SU-DHL-6 (cell line): ENCODE data around the gene BMP7.

Experiments used
- H2AFZ ChIP-seq: fragments of 200-600 bp; sonication (generic); 2 replicates; pipeline ENCODE4 v1.6.1; 2014; ENCODE audit warnings: low read depth, mild to moderate bottlenecking, moderate library complexity, mixed read lengths, antibody characterized with exemption, low read length; ENCODE audit not compliant: severe bottlenecking
- H3F3A ChIP-seq: fragments of 200-600 bp; shearing (Covaris generic); 2 replicates; pipeline ENCODE4 v1.6.0; 2016; ENCODE audit warnings: antibody characterized with exemption, mild to moderate bottlenecking; ENCODE audit not compliant: insufficient read depth
- H3K27ac ChIP-seq: fragments of 200-600 bp; sonication (generic); 2 replicates; pipeline ENCODE4 v1.5.1; 2016; ENCODE audit warnings: low read depth, mild to moderate bottlenecking, low read length, moderate library complexity, mixed read lengths
- H3K27me3 ChIP-seq: fragments of 200-600 bp; sonication (generic), shearing (Covaris generic); 2 replicates; pipeline ENCODE4 v1.6.0; 2014; ENCODE audit warnings: mild to moderate bottlenecking, low read length
- H3K36me3 ChIP-seq: fragments of 200-600 bp; sonication (generic); 2 replicates; pipeline ENCODE4 v1.6.1; 2014; ENCODE audit warnings: mild to moderate bottlenecking, low read length, mixed read lengths
- H3K4me2 ChIP-seq: fragments of 300-600, 200-600 bp; shearing (Covaris generic), sonication (generic); 2 replicates; pipeline ENCODE4 v1.6.0; 2014; ENCODE audit warnings: low read length, low read depth, mild to moderate bottlenecking; ENCODE audit not compliant: poor library complexity, severe bottlenecking
- H3K4me3 ChIP-seq: fragments of 200-600 bp; sonication (generic); 2 replicates; pipeline ENCODE4 v1.5.1; 2014; ENCODE audit warnings: antibody characterized with exemption, low read length, mild to moderate bottlenecking, mixed read lengths; ENCODE audit not compliant: insufficient read depth, poor library complexity, severe bottlenecking
- H3K79me2 ChIP-seq: fragments of 200-600 bp; sonication (generic); 2 replicates; pipeline ENCODE4 v1.6.1; 2014; ENCODE audit warnings: mild to moderate bottlenecking, low read length, moderate library complexity; ENCODE audit not compliant: insufficient read depth
- H3K9ac ChIP-seq: fragments of 200-600 bp; sonication (generic); 2 replicates; pipeline ENCODE4 v1.7.0; 2014; ENCODE audit warnings: mild to moderate bottlenecking, low read length
- H3K9me2 ChIP-seq: fragments of 200-600 bp; sonication (generic); replicated peaks from 2 replicates; pipeline ENCODE4 v1.6.1; 2014; ENCODE audit warnings: low read length; ENCODE audit not compliant: insufficient read depth
- H3K9me3 ChIP-seq: fragments of 200-600 bp; sonication (generic); 2 replicates; pipeline ENCODE4 v1.6.1; 2014; ENCODE audit warnings: low read length, mixed read lengths; ENCODE audit not compliant: insufficient read depth
- H4K20me1 ChIP-seq: fragments of 200-600 bp; sonication (generic); 2 replicates; pipeline ENCODE4 v1.6.1; 2014; ENCODE audit warnings: low read depth, mild to moderate bottlenecking, antibody characterized with exemption, low read length, moderate library complexity, mixed read lengths
- EZH2phosphoT487 ChIP-seq: fragments of 200-600 bp; sonication (generic), shearing (Covaris generic); conservative IDR thresholded peaks from 2 replicates; pipeline ENCODE4 v1.6.1; 2018; ENCODE audit warnings: mild to moderate bottlenecking, antibody characterized with exemption, low read length, moderate library complexity, mixed read lengths
- TF ChIP-seq, protein P1 (sequence below): fragments of 200-600 bp; sonication (generic); IDR thresholded peaks from one replicate; pipeline ENCODE4 v1.5.1; 2017; ENCODE audit warnings: antibody characterized with exemption, mild to moderate bottlenecking, low read length, moderate library complexity; ENCODE audit not compliant: insufficient read depth, poor library complexity, severe bottlenecking

The BMP7 gene

DNA sequence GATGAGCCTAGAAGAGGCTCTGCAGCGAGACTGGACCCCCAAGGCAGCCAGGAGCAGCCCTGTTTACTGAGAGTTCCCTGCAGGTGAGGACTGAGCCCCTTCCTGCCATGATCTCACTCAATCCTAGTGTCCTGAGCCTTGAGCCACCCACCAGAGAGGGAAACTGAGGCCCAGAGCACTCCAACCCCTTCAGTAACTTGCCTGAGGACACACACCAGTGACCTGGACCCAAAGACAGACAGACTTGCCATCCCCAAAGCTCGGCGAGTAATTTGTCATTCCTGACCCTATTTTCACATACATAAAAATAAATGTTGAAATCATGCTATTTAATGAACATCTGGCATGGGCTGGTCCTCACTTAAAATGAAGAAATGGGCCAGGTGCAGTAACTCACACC, 16.7 kb downstream of the BMP7 start:
- peaks cover 99% of the 10 kb centered on the region for H3K79me2 ChIP-seq
- H3K9me2 ChIP-seq = no peaks in the 10 kb centered on the region
- no peak overlapping the region for H3K9ac ChIP-seq
- H4K20me1 ChIP-seq = 0 out of 2 replicates have a peak, but pooled peaks cover 5% of the 10 kb centered on the region
- peaks cover 6% of the 10 kb centered on the region; the same call in 1 of the 2 replicates for H3K36me3 ChIP-seq
- H3K27ac ChIP-seq = peak overlapping the region; percentile 40
- TF ChIP-seq, protein P1, sequence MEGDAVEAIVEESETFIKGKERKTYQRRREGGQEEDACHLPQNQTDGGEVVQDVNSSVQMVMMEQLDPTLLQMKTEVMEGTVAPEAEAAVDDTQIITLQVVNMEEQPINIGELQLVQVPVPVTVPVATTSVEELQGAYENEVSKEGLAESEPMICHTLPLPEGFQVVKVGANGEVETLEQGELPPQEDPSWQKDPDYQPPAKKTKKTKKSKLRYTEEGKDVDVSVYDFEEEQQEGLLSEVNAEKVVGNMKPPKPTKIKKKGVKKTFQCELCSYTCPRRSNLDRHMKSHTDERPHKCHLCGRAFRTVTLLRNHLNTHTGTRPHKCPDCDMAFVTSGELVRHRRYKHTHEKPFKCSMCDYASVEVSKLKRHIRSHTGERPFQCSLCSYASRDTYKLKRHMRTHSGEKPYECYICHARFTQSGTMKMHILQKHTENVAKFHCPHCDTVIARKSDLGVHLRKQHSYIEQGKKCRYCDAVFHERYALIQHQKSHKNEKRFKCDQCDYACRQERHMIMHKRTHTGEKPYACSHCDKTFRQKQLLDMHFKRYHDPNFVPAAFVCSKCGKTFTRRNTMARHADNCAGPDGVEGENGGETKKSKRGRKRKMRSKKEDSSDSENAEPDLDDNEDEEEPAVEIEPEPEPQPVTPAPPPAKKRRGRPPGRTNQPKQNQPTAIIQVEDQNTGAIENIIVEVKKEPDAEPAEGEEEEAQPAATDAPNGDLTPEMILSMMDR = no peak
- no peak for TF ChIP-seq EZH2phosphoT487
- H3K9me3 ChIP-seq = no peaks in the 10 kb centered on the region
- H3K27me3 ChIP-seq = no peaks in the 10 kb centered on the region
- H2AFZ ChIP-seq = no peak overlapping the region
- H3F3A ChIP-seq = peaks cover 35% of the 10 kb centered on the region; the same call in 1 of the 2 replicates
- H3K4me2 ChIP-seq = peak overlapping the region; percentile 23
- no peak overlapping the region for H3K4me3 ChIP-seq

DNA sequence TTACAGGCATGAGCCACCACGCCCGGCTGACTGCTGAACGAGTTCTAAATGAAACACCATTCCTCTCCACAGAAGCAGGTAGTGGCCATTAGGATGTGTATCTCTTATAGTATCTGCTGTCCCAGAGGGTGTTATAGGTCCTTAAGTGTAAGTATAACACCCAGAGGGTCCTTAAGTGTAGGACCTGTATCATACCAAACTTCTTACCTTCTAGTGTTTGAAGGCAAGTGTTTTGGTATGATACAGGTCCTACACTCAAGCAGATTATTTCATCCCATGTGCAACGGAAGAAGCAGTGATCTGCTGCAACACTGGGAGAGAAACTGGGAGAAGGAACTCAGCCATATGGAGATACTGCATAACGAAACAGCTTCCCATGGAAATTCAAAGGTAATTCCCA, 17.4 kb downstream of the BMP7 start:
- Histone ChIP-seq H3K79me2 (peaks cover 99% of the 10 kb centered on the region), H3K4me2 (peak overlapping the region; percentile 23), H3F3A (peaks cover 31% of the 10 kb centered on the region; the same call in 1 of the 2 replicates), H3K9ac (no peak overlapping the region), H3K27ac (peak overlapping the region; percentile 40; the same call in 1 of the 2 replicates), H3K27me3 (no peaks in the 10 kb centered on the region), H3K4me3 (no peak overlapping the region), H3K9me3 (no peaks in the 10 kb centered on the region), H3K36me3 (peaks cover 6% of the 10 kb centered on the region; the same call in 1 of the 2 replicates), H3K9me2 (no peaks in the 10 kb centered on the region), H2AFZ (no peak overlapping the region), H4K20me1 (0 out of 2 replicates have a peak, but pooled peaks cover 5% of the 10 kb centered on the region)
- no peak for TF ChIP-seq EZH2phosphoT487
- TF ChIP-seq, protein P1 = no peak

DNA sequence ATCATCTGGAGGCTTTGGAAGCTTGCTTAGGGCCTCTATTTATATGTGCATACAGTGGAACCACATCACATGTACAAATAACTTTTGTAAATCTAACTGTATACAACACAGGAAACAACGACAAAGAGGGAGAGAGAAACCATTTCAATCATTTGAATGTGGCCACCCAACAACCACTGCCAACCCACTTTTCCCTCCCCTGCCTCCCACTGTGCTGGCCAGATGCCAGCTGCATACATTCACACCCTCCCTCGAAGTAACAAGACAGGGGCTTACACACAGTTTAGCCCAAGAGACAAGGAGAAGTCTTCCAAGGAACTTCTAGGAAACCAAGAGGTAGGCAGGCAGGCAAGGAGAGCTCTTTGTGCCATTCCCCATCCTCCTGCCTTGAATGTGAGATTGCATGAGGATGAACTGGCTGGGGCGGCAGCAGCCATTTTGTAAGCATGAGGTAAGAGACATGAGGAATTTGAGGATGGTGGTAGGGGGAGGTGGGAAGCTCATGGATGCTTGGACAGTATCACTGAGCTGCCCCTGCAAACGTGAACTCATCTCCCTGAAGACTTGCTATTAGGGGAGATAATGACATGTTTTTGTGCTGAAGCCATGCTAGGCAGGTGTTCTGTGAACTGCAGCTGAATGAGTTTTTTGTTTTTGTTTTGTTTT, 18.2 kb downstream of the BMP7 start:
- peaks cover 25% of the 10 kb centered on the region; the same call in 1 of the 2 replicates for H3F3A ChIP-seq
- no peak for TF ChIP-seq EZH2phosphoT487
- TF ChIP-seq, protein P1 = no peak
- peaks cover 10% of the 10 kb centered on the region; the same call in 1 of the 2 replicates for H3K36me3 ChIP-seq
- peaks cover 99% of the 10 kb centered on the region for H3K79me2 ChIP-seq
- H3K9me2 ChIP-seq = no peaks in the 10 kb centered on the region
- H4K20me1 ChIP-seq = 0 out of 2 replicates have a peak, but pooled peaks cover 5% of the 10 kb centered on the region
- peak overlapping the region; percentile 41 for H3K27ac ChIP-seq
- no peak overlapping the region for H2AFZ ChIP-seq
- H3K4me3 ChIP-seq = no peak overlapping the region
- peak overlapping the region; percentile 35 for H3K4me2 ChIP-seq
- H3K9ac ChIP-seq = no peak overlapping the region
- no peaks in the 10 kb centered on the region for H3K9me3 ChIP-seq
- H3K27me3 ChIP-seq = no peaks in the 10 kb centered on the region
